Measurements from ENCODE around the gene FAM174C.

The FAM174C gene

GRCh38 chr19:1266129-1266915, 9.0 kb upstream of the FAM174C start:
- Histone ChIP-seq H3K27me3 (replicated peaks in 2 of 5; ENCODE audit: control insufficient read depth in 4 of 5, insufficient read depth in 5 of 5, low read length in 4 of 5) (peaks cover 0 to 6% (median 0%) of the 10 kb centered on the region in 5 experiments), H3K9me3 (ENCODE audit: control extremely low read depth in 1 of 5, control insufficient read depth in 4 of 5, insufficient read depth in 2 of 5, low read depth in 1 of 5, low read length in 4 of 5) (no peaks in the 10 kb centered on the region), H3K27ac (ENCODE audit: insufficient read depth in 1 of 2, low read depth in 1 of 2, low read length in 2 of 2, poor library complexity in 1 of 2, severe bottlenecking in 2 of 2) (peak overlapping the region in 1 of 2 experiments; percentile 49), H3K4me3 (ENCODE audit: control insufficient read depth in 1 of 7, extremely low read depth in 1 of 7, insufficient read depth in 4 of 7, low read depth in 2 of 7, low read length in 6 of 7) (peak overlapping the region; percentile 16 to 73 (median 50)), H3K4me1 (ENCODE audit: control extremely low read depth in 1 of 4, control insufficient read depth in 4 of 4, insufficient read depth in 4 of 4, low read length in 3 of 4) (peaks cover 8 to 80% (median 78%) of the 10 kb centered on the region in 4 experiments), H3K36me3 (ENCODE audit: control insufficient read depth in 4 of 4, insufficient read depth in 4 of 4, low read length in 3 of 4) (peaks cover 0 to 8% (median 7%) of the 10 kb centered on the region in 4 experiments)
- WGBS (ENCODE audit: insufficient coverage): 2% methylated on average over 77 of the region's 84 CpGs
- DNase-seq: peak in 2 of 3 donors; percentile 70 to 72
- ChIA-PET CTCF (interaction anchor here (0.6 to 17.7 kb wide), 7 partner anchors 9 to 72 kb away, joined by 3 to 268 read pairs (median 5); partner anchors contain the start of genes ATP5F1D and FAM174C), POLR2A (interaction anchor here (1.6 to 5.0 kb wide), 4 partner anchors 9 to 21 kb away, joined by 6 to 98 read pairs (median 26); partner anchors contain the start of gene FAM174C)

- Histone ChIP-seq H3K9me3 (ENCODE audit: control extremely low read depth in 1 of 5, control insufficient read depth in 4 of 5, insufficient read depth in 2 of 5, low read depth in 1 of 5, low read length in 4 of 5) (no peaks in the 10 kb centered on the region), H3K36me3 (ENCODE audit: control insufficient read depth in 4 of 4, insufficient read depth in 4 of 4, low read length in 3 of 4) (peaks cover 0 to 15% (median 12%) of the 10 kb centered on the region in 4 experiments), H3K4me3 (ENCODE audit: control insufficient read depth in 1 of 7, extremely low read depth in 1 of 7, insufficient read depth in 4 of 7, low read depth in 2 of 7, low read length in 6 of 7) (peak overlapping the region; percentile 16 to 73 (median 50)), H3K27ac (ENCODE audit: insufficient read depth in 1 of 2, low read depth in 1 of 2, low read length in 2 of 2, poor library complexity in 1 of 2, severe bottlenecking in 2 of 2) (no peak overlapping the region), H3K4me1 (ENCODE audit: control extremely low read depth in 1 of 4, control insufficient read depth in 4 of 4, insufficient read depth in 4 of 4, low read length in 3 of 4) (peaks cover 8 to 80% (median 77%) of the 10 kb centered on the region in 4 experiments), H3K27me3 (replicated peaks in 2 of 5; ENCODE audit: control insufficient read depth in 4 of 5, insufficient read depth in 5 of 5, low read length in 4 of 5) (peaks cover 0 to 6% (median 0%) of the 10 kb centered on the region in 5 experiments)
- 1% methylated on average over 46 of the region's 59 CpGs for WGBS (ENCODE audit: insufficient coverage)
- DNase-seq: peak in 2 of 3 donors; percentile 51 to 62
- ChIA-PET CTCF (interaction anchor here (0.6 to 17.7 kb wide), 6 partner anchors 9 to 72 kb away, joined by 3 to 268 read pairs (median 8); partner anchors contain the start of genes ATP5F1D and FAM174C), POLR2A (interaction anchor here (1.6 to 5.0 kb wide), 4 partner anchors 8 to 22 kb away, joined by 6 to 98 read pairs (median 26); partner anchors contain the start of gene FAM174C)
Measured at GRCh38 chr19:1266916-1267476, 8.3 kb upstream of the FAM174C start.

- Histone ChIP-seq H3K4me1 (ENCODE audit: control extremely low read depth in 1 of 4, control insufficient read depth in 4 of 4, insufficient read depth in 4 of 4, low read length in 3 of 4) (peaks cover 8 to 77% (median 75%) of the 10 kb centered on the region in 4 experiments), H3K9me3 (ENCODE audit: control extremely low read depth in 1 of 5, control insufficient read depth in 4 of 5, insufficient read depth in 2 of 5, low read depth in 1 of 5, low read length in 4 of 5) (no peaks in the 10 kb centered on the region), H3K36me3 (ENCODE audit: control insufficient read depth in 4 of 4, insufficient read depth in 4 of 4, low read length in 3 of 4) (peaks cover 0 to 22% (median 19%) of the 10 kb centered on the region in 4 experiments), H3K27ac (ENCODE audit: insufficient read depth in 1 of 2, low read depth in 1 of 2, low read length in 2 of 2, poor library complexity in 1 of 2, severe bottlenecking in 2 of 2) (no peak overlapping the region), H3K27me3 (replicated peaks in 2 of 5; ENCODE audit: control insufficient read depth in 4 of 5, insufficient read depth in 5 of 5, low read length in 4 of 5) (peaks cover 0 to 6% (median 0%) of the 10 kb centered on the region in 5 experiments), H3K4me3 (ENCODE audit: control insufficient read depth in 1 of 7, extremely low read depth in 1 of 7, insufficient read depth in 4 of 7, low read depth in 2 of 7, low read length in 6 of 7) (peak overlapping the region in 2 of 7 experiments; percentile 50 to 73)
- POLR2A ChIA-PET: interaction anchor here (2.9 to 5.0 kb wide), 2 partner anchors 13 to 23 kb away, joined by 32 to 98 read pairs; no protein-coding TSS in a partner anchor
- 34% methylated on average over 20 of the region's 35 CpGs for WGBS (ENCODE audit: insufficient coverage)
- DNase-seq: peak in 2 of 3 donors; percentile 40 to 49
- CTCF ChIA-PET: interaction anchor here (1.5 to 17.7 kb wide), 5 partner anchors 8 to 27 kb away, joined by 5 to 268 read pairs (median 12); partner anchors contain the start of genes ATP5F1D and FAM174C
Measured at GRCh38 chr19:1267477-1268225, 7.7 kb upstream of the FAM174C start.

GRCh38 chr19:1268226-1269064, 6.9 kb upstream of the FAM174C start:
- peaks cover 0 to 29% (median 27%) of the 10 kb centered on the region in 4 experiments for H3K36me3 ChIP-seq (ENCODE audit: control insufficient read depth in 4 of 4, insufficient read depth in 4 of 4, low read length in 3 of 4)
- peaks cover 0 to 6% (median 0%) of the 10 kb centered on the region in 5 experiments for H3K27me3 ChIP-seq (replicated peaks in 2 of 5; ENCODE audit: control insufficient read depth in 4 of 5, insufficient read depth in 5 of 5, low read length in 4 of 5)
- no peak for DNase-seq
- CTCF ChIA-PET: interaction anchor here (1.0 to 17.7 kb wide), 5 partner anchors 9 to 115 kb away, joined by 4 to 268 read pairs (median 6); partner anchors contain the start of gene ATP5F1D
- H3K27ac ChIP-seq (ENCODE audit: insufficient read depth in 1 of 2, low read depth in 1 of 2, low read length in 2 of 2, poor library complexity in 1 of 2, severe bottlenecking in 2 of 2): no peak overlapping the region
- peak overlapping the region in 3 of 7 experiments; percentile 35 to 87 (median 79) for H3K4me3 ChIP-seq (ENCODE audit: control insufficient read depth in 1 of 7, extremely low read depth in 1 of 7, insufficient read depth in 4 of 7, low read depth in 2 of 7, low read length in 6 of 7)
- peaks cover 8 to 77% (median 74%) of the 10 kb centered on the region in 4 experiments for H3K4me1 ChIP-seq (ENCODE audit: control extremely low read depth in 1 of 4, control insufficient read depth in 4 of 4, insufficient read depth in 4 of 4, low read length in 3 of 4)
- no peaks in the 10 kb centered on the region for H3K9me3 ChIP-seq (ENCODE audit: control extremely low read depth in 1 of 5, control insufficient read depth in 4 of 5, insufficient read depth in 2 of 5, low read depth in 1 of 5, low read length in 4 of 5)
- POLR2A ChIA-PET: interaction anchor here (0.6 to 5.0 kb wide), 16 partner anchors 8 to 336 kb away, joined by 3 to 98 read pairs (median 6); partner anchors contain the start of genes ATP5F1D and MIDN
- 68% methylated on average over 30 of the region's 40 CpGs for WGBS (ENCODE audit: insufficient coverage)

DNA sequence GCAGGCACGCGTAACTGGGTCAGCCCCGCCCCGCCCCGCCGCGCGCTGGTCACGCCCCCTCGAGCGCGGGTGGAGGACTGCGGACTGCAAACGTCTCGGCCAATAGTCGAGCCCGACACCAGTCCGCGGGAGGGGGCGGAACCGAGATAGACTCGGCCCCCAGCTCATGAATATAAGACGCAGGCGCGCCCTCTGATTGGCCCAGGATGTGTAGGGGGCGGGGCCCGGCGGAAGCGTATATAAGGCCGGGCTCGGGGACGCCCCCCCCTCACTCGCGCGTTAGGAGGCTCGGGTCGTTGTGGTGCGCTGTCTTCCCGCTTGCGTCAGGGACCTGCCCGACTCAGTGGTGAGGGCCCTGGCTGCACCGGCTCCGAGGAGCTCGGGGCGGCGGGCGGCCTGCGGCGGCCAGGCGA, 6.3 kb upstream of the FAM174C start, which contains the start of gene CIRBP:
CIRBP (plus strand) TSS at position 268 of the 413 bp plus-strand sequence. CDS start 1,602 bp downstream, outside the sequence.
- Histone ChIP-seq H3K27me3 (replicated peaks in 2 of 5; ENCODE audit: control insufficient read depth in 4 of 5, insufficient read depth in 5 of 5, low read length in 4 of 5) (peaks cover 0 to 6% (median 0%) of the 10 kb centered on the region in 5 experiments), H3K36me3 (ENCODE audit: control insufficient read depth in 4 of 4, insufficient read depth in 4 of 4, low read length in 3 of 4) (peaks cover 0 to 36% (median 33%) of the 10 kb centered on the region in 4 experiments), H3K4me1 (ENCODE audit: control extremely low read depth in 1 of 4, control insufficient read depth in 4 of 4, insufficient read depth in 4 of 4, low read length in 3 of 4) (peaks cover 8 to 79% (median 76%) of the 10 kb centered on the region in 4 experiments), H3K27ac (ENCODE audit: insufficient read depth in 1 of 2, low read depth in 1 of 2, low read length in 2 of 2, poor library complexity in 1 of 2, severe bottlenecking in 2 of 2) (peak within 1 kb of the TSS; percentile 90 to 94), H3K4me3 (ENCODE audit: control insufficient read depth in 1 of 7, extremely low read depth in 1 of 7, insufficient read depth in 4 of 7, low read depth in 2 of 7, low read length in 6 of 7) (peak within 1 kb of the TSS; percentile 68 to 94 (median 83)), H3K9me3 (ENCODE audit: control extremely low read depth in 1 of 5, control insufficient read depth in 4 of 5, insufficient read depth in 2 of 5, low read depth in 1 of 5, low read length in 4 of 5) (no peaks in the 10 kb centered on the region)
- WGBS (ENCODE audit: insufficient coverage): 0% methylated on average over 35 of the region's 50 CpGs
- ChIA-PET CTCF (interaction anchor here (1.0 to 17.7 kb wide), 4 partner anchors 10 to 114 kb away, joined by 4 to 268 read pairs (median 6); partner anchors contain the start of gene ATP5F1D), POLR2A (interaction anchor here (0.6 to 5.0 kb wide), 15 partner anchors 8 to 337 kb away, joined by 3 to 98 read pairs (median 5); partner anchors contain the start of genes ATP5F1D and MIDN)
- DNase-seq: peak; percentile 98 to 99 (median 99)
